Activated CD8-positive, alpha-beta memory T cell treated with anti-CD3 and anti-CD28 coated beads, Interleukin-2, amount 50 U/mL, for 24 hours (primary cell): Measurements from ENCODE around the gene VPS54.
"Not testable (repeated sequence)": the region's sequence is repeated elsewhere in the genome, so short reads cannot be mapped to it uniquely, and the experiment has no call there.

Experiments
- DNase-seq: peaks from one replicate; pipeline ENCODE4 v3.0.0-alpha.2; 2020; ENCODE audit errors: extremely low read depth

VPS54 gene

GRCh38 chr2:63871864-63872263, 147.4 kb downstream of the VPS54 start:
- DNase-seq = no peak

- DNase-seq = no peak
Observed at GRCh38 chr2:63870679-63871078, 148.5 kb downstream of the VPS54 start.

- no peak for DNase-seq
Observed at GRCh38 chr2:63866009-63866709, 153.1 kb downstream of the VPS54 start.

- no peak for DNase-seq
Observed at GRCh38 chr2:63865159-63865799, 153.9 kb downstream of the VPS54 start.

GRCh38 chr2:63863707-63864106, 155.5 kb downstream of the VPS54 start:
- no peak for DNase-seq

GRCh38 chr2:63862806-63863205, 156.4 kb downstream of the VPS54 start:
- no peak for DNase-seq

- DNase-seq = peak; percentile 28
Observed at GRCh38 chr2:63861220-63861822, 157.9 kb downstream of the VPS54 start.

GRCh38 chr2:63858291-63858690, 160.9 kb downstream of the VPS54 start:
- no peak for DNase-seq

GRCh38 chr2:63856303-63856603, 163.0 kb downstream of the VPS54 start:
- no peak for DNase-seq

- DNase-seq = no peak
Observed at GRCh38 chr2:63855418-63856302, 163.6 kb downstream of the VPS54 start.

- DNase-seq = no peak
Observed at GRCh38 chr2:63853527-63854310, 165.5 kb downstream of the VPS54 start.

- DNase-seq = no peak
Observed at GRCh38 chr2:63851691-63852311, 167.4 kb downstream of the VPS54 start.

- DNase-seq = no peak
Observed at GRCh38 chr2:63850649-63851048, 168.6 kb downstream of the VPS54 start.

GRCh38 chr2:63850204-63850571, 169.0 kb downstream of the VPS54 start:
- DNase-seq = no peak

- DNase-seq = no peak
Observed at GRCh38 chr2:63849381-63850203, 169.6 kb downstream of the VPS54 start.

GRCh38 chr2:63847571-63847970, 171.7 kb downstream of the VPS54 start:
- not testable (repeated sequence) for DNase-seq

- DNase-seq = no peak
Observed at GRCh38 chr2:63846487-63846886, 172.7 kb downstream of the VPS54 start.

- DNase-seq = no peak
Observed at GRCh38 chr2:63845866-63846265, 173.4 kb downstream of the VPS54 start.

- DNase-seq = no peak
Observed at GRCh38 chr2:63844616-63845015, 174.6 kb downstream of the VPS54 start.

- no peak for DNase-seq
Observed at GRCh38 chr2:63843791-63844190, 175.4 kb downstream of the VPS54 start.
